ENCODE measurements around the gene CCDC17.

DNA sequence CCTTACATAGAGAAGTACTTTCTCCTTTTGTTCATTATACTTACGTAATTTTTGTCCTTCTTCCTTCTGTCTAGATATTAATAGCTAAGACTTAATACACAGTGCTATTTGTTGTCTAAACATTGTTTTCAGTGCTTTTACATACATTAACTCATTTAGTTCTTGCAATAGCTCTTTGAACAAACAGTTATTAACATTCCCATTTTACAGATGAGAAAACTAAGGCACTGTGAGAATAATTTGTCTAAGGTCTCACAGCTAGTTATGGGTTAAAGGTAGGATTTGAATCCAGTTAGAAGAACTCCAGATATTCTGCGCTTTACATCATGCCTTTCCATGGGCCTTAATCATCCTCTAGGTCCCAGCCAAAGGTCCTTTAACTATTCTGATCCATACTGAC, 19.6 kb downstream of the CCDC17 start:
- no peak for TF ChIP-seq EZH2 (IDR thresholded peaks at IDR 0.05; ENCODE audit: borderline replicate concordance, low read length)
- TF ChIP-seq, protein P1, sequence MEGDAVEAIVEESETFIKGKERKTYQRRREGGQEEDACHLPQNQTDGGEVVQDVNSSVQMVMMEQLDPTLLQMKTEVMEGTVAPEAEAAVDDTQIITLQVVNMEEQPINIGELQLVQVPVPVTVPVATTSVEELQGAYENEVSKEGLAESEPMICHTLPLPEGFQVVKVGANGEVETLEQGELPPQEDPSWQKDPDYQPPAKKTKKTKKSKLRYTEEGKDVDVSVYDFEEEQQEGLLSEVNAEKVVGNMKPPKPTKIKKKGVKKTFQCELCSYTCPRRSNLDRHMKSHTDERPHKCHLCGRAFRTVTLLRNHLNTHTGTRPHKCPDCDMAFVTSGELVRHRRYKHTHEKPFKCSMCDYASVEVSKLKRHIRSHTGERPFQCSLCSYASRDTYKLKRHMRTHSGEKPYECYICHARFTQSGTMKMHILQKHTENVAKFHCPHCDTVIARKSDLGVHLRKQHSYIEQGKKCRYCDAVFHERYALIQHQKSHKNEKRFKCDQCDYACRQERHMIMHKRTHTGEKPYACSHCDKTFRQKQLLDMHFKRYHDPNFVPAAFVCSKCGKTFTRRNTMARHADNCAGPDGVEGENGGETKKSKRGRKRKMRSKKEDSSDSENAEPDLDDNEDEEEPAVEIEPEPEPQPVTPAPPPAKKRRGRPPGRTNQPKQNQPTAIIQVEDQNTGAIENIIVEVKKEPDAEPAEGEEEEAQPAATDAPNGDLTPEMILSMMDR (IDR thresholded peaks at IDR 0.05; ENCODE audit: low read length): no peak
